GM23248 (cell line): ENCODE results near the gene G0S2. TPM values are rescaled to one million over a fixed set of nuclear protein-coding genes. Genes with fewer than 3 reads are reported as not detected.
A peak's percentile ranks its signal among the peaks of the same experiment; 100 is the strongest.

ENCODE experiments used
- DNase-seq: peaks from one replicate; pipeline ENCODE4 v3.0.0-alpha.2; 2015
- H2AFZ ChIP-seq: fragments of 200-600 bp; sonication (generic); 2 replicates; pipeline ENCODE4 v1.6.1; 2016; ENCODE audit warnings: antibody characterized with exemption
- H3F3A ChIP-seq: fragments of 200-600 bp; sonication (generic); 2 replicates; pipeline ENCODE4 v1.6.1; 2016; ENCODE audit warnings: mild to moderate bottlenecking, antibody characterized with exemption, mixed run types; ENCODE audit not compliant: insufficient read depth
- H3K27ac ChIP-seq: fragments of 200-600 bp; sonication (generic); 2 replicates; pipeline ENCODE4 v1.5.1; 2016; ENCODE audit warnings: mild to moderate bottlenecking
- H3K27me3 ChIP-seq: fragments of 200-600 bp; sonication (generic); replicated peaks from 2 replicates; pipeline ENCODE4 v1.6.1; 2016; ENCODE audit warnings: mild to moderate bottlenecking; ENCODE audit not compliant: insufficient read depth
- H3K36me3 ChIP-seq: fragments of 200-600 bp; sonication (generic); 2 replicates; pipeline ENCODE4 v1.6.1; 2016; ENCODE audit warnings: low read depth, mild to moderate bottlenecking
- H3K4me1 ChIP-seq: fragments of 200-600 bp; sonication (generic); 2 replicates; pipeline ENCODE4 v1.6.1; 2016; ENCODE audit warnings: mild to moderate bottlenecking; ENCODE audit not compliant: insufficient read depth
- H3K4me2 ChIP-seq: fragments of 200-600 bp; sonication (generic); one replicate; pipeline ENCODE4 v1.6.1; 2016; ENCODE audit warnings: mild to moderate bottlenecking; ENCODE audit not compliant: unreplicated experiment
- H3K4me3 ChIP-seq: fragments of 200-600 bp; sonication (generic); 2 replicates; pipeline ENCODE4 v1.5.1; 2016; ENCODE audit warnings: mild to moderate bottlenecking
- H3K79me2 ChIP-seq: fragments of 200-600 bp; sonication (generic); 2 replicates; pipeline ENCODE4 v1.6.1; 2016; ENCODE audit warnings: mild to moderate bottlenecking; ENCODE audit not compliant: insufficient read depth
- H3K9ac ChIP-seq: fragments of 200-600 bp; sonication (generic); 2 replicates; pipeline ENCODE4 v1.6.1; 2016; ENCODE audit warnings: mild to moderate bottlenecking
- H3K9me2 ChIP-seq: fragments of 200-600 bp; sonication (generic); 2 replicates; pipeline ENCODE4 v1.6.1; 2016; ENCODE audit warnings: mixed run types, mild to moderate bottlenecking, moderate library complexity; ENCODE audit not compliant: insufficient read depth
- H3K9me3 ChIP-seq: fragments of 200-600 bp; sonication (generic); one replicate; pipeline ENCODE4 v1.6.1; 2017; ENCODE audit warnings: low read depth
- H4K20me1 ChIP-seq: fragments of 200-600 bp; sonication (generic); 2 replicates; pipeline ENCODE4 v1.6.0; 2016; ENCODE audit not compliant: insufficient read depth
- EZH2 ChIP-seq: fragments of 200-600 bp; sonication (generic); IDR thresholded peaks from 2 replicates; pipeline ENCODE4 v1.6.1; 2018; ENCODE audit warnings: antibody characterized with exemption, mild to moderate bottlenecking; ENCODE audit not compliant: insufficient read depth, poor library complexity, severe bottlenecking
- EZH2phosphoT487 ChIP-seq: fragments of 200-600 bp; sonication (generic); IDR thresholded peaks from 2 replicates; pipeline ENCODE4 v1.6.1; 2018; ENCODE audit warnings: antibody characterized with exemption, moderate library complexity, mild to moderate bottlenecking, low read depth; ENCODE audit not compliant: insufficient read depth
- WGBS, 2 experiments: methylation state at CpG; one replicate each; pipeline ENCODE4 v1.1.6; 2015 to 2017; ENCODE audit warnings: low lambda C conversion rate in 2 of 2, low coverage in 1 of 2; ENCODE audit errors: missing lambda C conversion rate in 2 of 2; 5-methylcytosine and 5-hydroxymethylcytosine counted together
- in situ Hi-C: fragments of 300-500 bp; cut with MboI; formaldehyde crosslinking; loops from 2 replicates; pipeline ENCODE4 v1.15.0; 2020
- polyA plus RNA-seq: library from polyadenylated mRNA; unstranded; fragments of >200 nt; fragmentation: Nextera tagmentation; extraction: Ambion mirVana; gene quantifications from 2 replicates; pipeline ENCODE4 v1.2.1, GENCODE V29; 2016
- total RNA-seq: library from RNA; depleted of rRNA; stranded (reverse); fragments of >200 nt; shearing (Covaris generic); gene quantifications from 2 replicates; pipeline ENCODE4 v1.2.3, GENCODE V29; 2014

Gene G0S2
- total and polyA plus RNA-seq, 2 experiments from 2014 or later = 0.65 to 2.0 TPM

- DNase-seq = peak; percentile 75
These were observed 47.4 kb upstream of the G0S2 start for GRCh38 chr1:209627732-209628196.

GRCh38 chr1:209628618-209629299 is 46.5 kb upstream of the G0S2 start:
- in situ Hi-C loops = no loop called here
- Histone ChIP-seq H3K27me3 (no peaks in the 10 kb centered on the region; the same call in 1 of the 2 replicates), H2AFZ (no peak overlapping the region), H3K79me2 (no peaks in the 10 kb centered on the region), H3K36me3 (no peaks in the 10 kb centered on the region), H3F3A (no peaks in the 10 kb centered on the region; the same call in 1 of the 2 replicates), H3K27ac (no peak overlapping the region), H3K9me2 (no peaks in the 10 kb centered on the region), H3K4me1 (0 out of 2 replicates have a peak, but pooled peaks cover 9% of the 10 kb centered on the region), H3K9ac (no peak overlapping the region), H3K4me3 (no peak overlapping the region), H3K9me3 (no peaks in the 10 kb centered on the region), H4K20me1 (no peaks in the 10 kb centered on the region), H3K4me2 (no peak overlapping the region)
- no peak for TF ChIP-seq EZH2
- TF ChIP-seq EZH2phosphoT487 = no peak
- 70 to 72% methylated on average over 7 of the region's 7 CpGs for WGBS, 2 experiments
- DNase-seq = no peak

More at GRCh38 chr1:209627732-209628196, 47.4 kb upstream of the G0S2 start:
- TF ChIP-seq EZH2phosphoT487 (no peak), EZH2 (no peak)
- H3K9me2 ChIP-seq = no peaks in the 10 kb centered on the region
- H3K79me2 ChIP-seq = no peaks in the 10 kb centered on the region
- H3K9ac ChIP-seq = no peak overlapping the region
- H3K9me3 ChIP-seq = no peaks in the 10 kb centered on the region
- in situ Hi-C loops = no loop called here
- no peaks in the 10 kb centered on the region for H4K20me1 ChIP-seq
- H3K27me3 ChIP-seq = no peaks in the 10 kb centered on the region; the same call in 1 of the 2 replicates
- no peak overlapping the region for H3K4me2 ChIP-seq
- H3K4me3 ChIP-seq = no peak overlapping the region
- no peaks in the 10 kb centered on the region for H3K36me3 ChIP-seq
- 44 to 45% methylated on average over 16 of the region's 16 CpGs for WGBS, 2 experiments
- H3F3A ChIP-seq = no peaks in the 10 kb centered on the region; the same call in 1 of the 2 replicates
- no peaks in the 10 kb centered on the region for H3K4me1 ChIP-seq
- H3K27ac ChIP-seq = no peak overlapping the region
- no peak overlapping the region for H2AFZ ChIP-seq

GRCh38 chr1:209629621-209630382 is 45.4 kb upstream of the G0S2 start:
- H3K4me3 ChIP-seq = no peak overlapping the region
- H3K4me2 ChIP-seq = no peak overlapping the region
- H2AFZ ChIP-seq = no peak overlapping the region
- no peaks in the 10 kb centered on the region for H3K36me3 ChIP-seq
- no peak for TF ChIP-seq EZH2phosphoT487
- no peak for TF ChIP-seq EZH2
- H4K20me1 ChIP-seq = no peaks in the 10 kb centered on the region
- in situ Hi-C loops = no loop called here
- no peaks in the 10 kb centered on the region; the same call in 1 of the 2 replicates for H3F3A ChIP-seq
- WGBS, 2 experiments = 89 to 95% methylated on average over 10 to 11 of the region's 11 CpGs
- no peak overlapping the region for H3K9ac ChIP-seq
- no peak for DNase-seq
- no peaks in the 10 kb centered on the region for H3K79me2 ChIP-seq
- no peaks in the 10 kb centered on the region for H3K9me2 ChIP-seq
- H3K27me3 ChIP-seq = no peaks in the 10 kb centered on the region; the same call in 1 of the 2 replicates
- no peak overlapping the region for H3K27ac ChIP-seq
- H3K4me1 ChIP-seq = 0 out of 2 replicates have a peak, but pooled peaks cover 12% of the 10 kb centered on the region
- no peaks in the 10 kb centered on the region for H3K9me3 ChIP-seq

GRCh38 chr1:209630383-209631225 is 44.6 kb upstream of the G0S2 start:
- 79 to 80% methylated on average over 17 of the region's 17 CpGs for WGBS, 2 experiments
- Histone ChIP-seq H3K79me2 (no peaks in the 10 kb centered on the region), H3K27ac (no peak overlapping the region), H3K4me3 (no peak overlapping the region), H3K27me3 (no peaks in the 10 kb centered on the region), H3K4me1 (0 out of 2 replicates have a peak, but pooled peaks cover 12% of the 10 kb centered on the region), H3K9me3 (no peaks in the 10 kb centered on the region), H2AFZ (no peak overlapping the region), H3K4me2 (no peak overlapping the region), H3K9me2 (no peaks in the 10 kb centered on the region), H4K20me1 (no peaks in the 10 kb centered on the region), H3K9ac (no peak overlapping the region), H3K36me3 (no peaks in the 10 kb centered on the region), H3F3A (no peaks in the 10 kb centered on the region; the same call in 1 of the 2 replicates)
- no peak for DNase-seq
- in situ Hi-C loops = no loop called here
- no peak for TF ChIP-seq EZH2
- no peak for TF ChIP-seq EZH2phosphoT487
